ENCODE data around the gene SEC22A. TPM values are rescaled to one million over a fixed set of nuclear protein-coding genes. Genes with fewer than 3 reads are reported as not detected.

The SEC22A gene
- total RNA-seq, 2 experiments from 2014 or later: 12.5 to 15.1 TPM

DNA sequence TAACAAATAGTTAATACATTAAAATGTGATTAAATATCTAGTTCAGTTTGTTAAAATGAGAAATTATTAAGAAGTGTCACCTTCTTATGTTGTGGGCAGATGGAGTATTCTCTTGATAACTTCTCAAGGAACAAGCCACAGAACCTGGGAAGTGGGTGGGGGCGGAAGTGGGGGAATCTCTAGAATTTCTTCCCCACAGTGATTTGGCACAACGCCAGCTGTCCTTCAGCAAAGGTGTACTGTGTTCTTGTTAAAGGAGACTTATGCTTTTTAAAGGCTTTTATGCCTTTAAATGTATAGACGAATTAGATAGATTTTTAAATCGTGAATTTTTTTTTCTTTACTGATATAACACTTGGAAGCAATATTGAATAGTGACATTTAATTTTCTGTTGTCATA, 42.4 kb downstream of the SEC22A start:
- POLR2A ChIA-PET: interaction anchor here (1.3 kb wide), 1 partner anchor 42 kb away, joined by 3 read pairs; the partner anchor contains the start of gene SEC22A
- Mint-ChIP-seq H3K4me1 (ENCODE audit: low read depth) (peaks cover 14% of the 10 kb centered on the region), H3K4me3 (no peak overlapping the region), H3K27ac (no peak overlapping the region), H3K27me3 (ENCODE audit: low read depth) (no peaks in the 10 kb centered on the region), H3K9me3 (ENCODE audit: insufficient read depth) (no peaks in the 10 kb centered on the region), H3K36me3 (ENCODE audit: low read depth) (peaks cover 37% of the 10 kb centered on the region)
- DNase-seq (peak; percentile 37), ATAC-seq (no peak)
- CTCF ChIA-PET: interaction anchor here (1.4 kb wide), 1 partner anchor 246 kb away, joined by 4 read pairs; no protein-coding TSS in a partner anchor

DNA sequence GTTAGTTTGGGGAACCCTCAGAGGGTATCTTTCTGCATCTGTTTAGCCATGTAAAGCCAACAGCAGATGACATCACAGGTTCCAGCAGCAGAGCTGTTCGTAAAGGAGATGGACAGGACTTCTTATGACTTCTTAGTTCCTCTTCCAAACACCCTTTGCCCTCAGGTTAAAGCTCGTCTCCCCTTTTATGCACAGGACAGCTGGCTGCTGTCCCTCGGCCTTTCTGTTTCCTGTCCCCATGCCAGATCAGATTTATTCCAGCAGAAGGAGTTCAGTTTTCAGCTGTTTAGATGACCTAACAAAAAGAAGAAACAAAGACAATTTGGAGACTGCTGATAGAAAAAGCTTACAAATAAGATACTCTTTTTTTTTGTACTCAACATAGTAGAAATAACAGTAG, 45.1 kb downstream of the SEC22A start:
- Mint-ChIP-seq H3K4me3 (no peak overlapping the region), H3K9me3 (ENCODE audit: insufficient read depth) (no peaks in the 10 kb centered on the region), H3K36me3 (ENCODE audit: low read depth) (peaks cover 31% of the 10 kb centered on the region), H3K4me1 (ENCODE audit: low read depth) (peaks cover 5% of the 10 kb centered on the region), H3K27ac (no peak overlapping the region), H3K27me3 (ENCODE audit: low read depth) (no peaks in the 10 kb centered on the region)
- ChIA-PET CTCF (no interaction called here), POLR2A (no interaction called here)
- no peak for DNase-seq
- no peak for ATAC-seq

DNA sequence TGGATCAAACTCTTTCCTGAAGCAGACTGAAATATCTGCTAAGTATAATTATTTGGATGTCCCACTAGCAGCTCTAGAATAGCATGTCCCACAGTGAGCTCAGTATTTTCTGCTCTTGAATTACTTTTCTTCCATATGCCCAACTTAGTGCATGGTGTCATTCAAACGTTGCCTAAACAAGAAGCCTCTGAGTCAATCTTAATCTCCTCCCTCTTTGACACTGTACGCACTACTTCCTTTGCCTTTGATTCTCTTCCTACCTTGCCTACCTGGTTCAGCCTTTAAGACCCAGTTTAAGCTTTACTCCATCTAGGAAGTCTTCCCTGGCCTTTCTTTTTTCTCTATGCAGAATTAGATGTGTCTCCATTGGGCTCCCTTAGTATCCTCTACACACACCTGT, 54.5 kb downstream of the SEC22A start:
- peaks cover 4% of the 10 kb centered on the region for H3K4me1 Mint-ChIP-seq (ENCODE audit: low read depth)
- DNase-seq (no peak), ATAC-seq (no peak)
- H3K9me3 Mint-ChIP-seq (ENCODE audit: insufficient read depth): no peaks in the 10 kb centered on the region
- peaks cover 4% of the 10 kb centered on the region for H3K36me3 Mint-ChIP-seq (ENCODE audit: low read depth)
- ChIA-PET POLR2A (no interaction called here), CTCF (interaction anchor here (0.6 kb wide), 1 partner anchor 640 kb away, joined by 3 read pairs; no protein-coding TSS in a partner anchor)
- no peak overlapping the region for H3K27ac Mint-ChIP-seq
- no peaks in the 10 kb centered on the region for H3K27me3 Mint-ChIP-seq (ENCODE audit: low read depth)
- H3K4me3 Mint-ChIP-seq: no peak overlapping the region

DNA sequence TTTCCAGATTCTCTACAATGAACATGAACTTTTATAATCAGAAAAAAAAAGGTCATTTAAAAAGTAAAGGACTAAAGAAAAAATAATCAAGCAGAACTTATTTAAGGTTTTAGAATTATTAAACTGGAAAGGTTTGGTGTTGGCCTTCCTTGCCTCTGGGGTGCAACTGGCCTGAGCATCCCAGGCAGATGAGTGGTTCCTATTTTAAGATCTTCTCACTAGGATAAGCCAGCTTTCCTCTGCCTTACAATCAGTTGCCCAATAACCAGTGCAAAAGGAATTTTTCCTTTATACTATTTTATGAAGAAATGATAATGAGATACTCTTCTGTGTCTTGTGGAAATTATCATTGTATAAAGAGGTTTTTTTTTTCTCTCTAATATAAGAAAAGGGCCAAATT, 56.6 kb downstream of the SEC22A start:
- ATAC-seq: no peak

DNA sequence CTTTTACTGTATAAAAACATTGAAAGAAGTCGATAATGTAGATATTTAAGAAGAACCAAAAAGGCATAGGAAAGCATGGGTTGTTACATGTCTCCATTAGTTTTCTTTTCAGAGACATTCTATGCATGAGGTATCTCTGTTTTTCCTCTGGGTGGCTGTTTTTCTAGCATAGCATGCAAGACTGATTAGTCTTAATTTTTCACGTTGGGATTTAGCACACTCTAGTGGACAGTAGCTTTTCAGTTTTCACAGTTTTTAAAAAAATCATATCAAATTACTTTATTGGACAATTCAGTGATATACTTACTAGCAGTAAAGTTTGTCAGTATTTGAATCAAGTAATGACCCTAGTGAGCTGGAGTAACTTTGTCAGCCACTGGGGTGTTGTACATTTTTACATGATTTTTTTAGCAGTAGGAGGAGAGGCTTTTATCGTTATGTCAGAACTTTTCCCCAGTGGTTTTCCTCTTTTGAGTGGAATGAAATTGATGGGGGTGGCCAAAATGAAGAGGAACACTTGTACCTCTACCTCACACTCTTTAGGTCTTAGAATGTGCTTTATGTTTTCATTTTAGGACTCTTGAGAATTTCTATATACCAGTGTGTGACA, 57.2 kb downstream of the SEC22A start:
- Mint-ChIP-seq H3K9me3 (ENCODE audit: insufficient read depth) (no peaks in the 10 kb centered on the region), H3K4me1 (ENCODE audit: low read depth) (peaks cover 13% of the 10 kb centered on the region), H3K4me3 (no peak overlapping the region), H3K27me3 (ENCODE audit: low read depth) (no peaks in the 10 kb centered on the region), H3K36me3 (ENCODE audit: low read depth) (peaks cover 3% of the 10 kb centered on the region), H3K27ac (no peak overlapping the region)
- ATAC-seq (no peak), DNase-seq (no peak)
- ChIA-PET POLR2A (no interaction called here), CTCF (interaction anchor here (0.5 to 1.0 kb wide), 3 partner anchors 35 to 429 kb away, joined by 3 read pairs; partner anchors contain the start of gene PDIA5)

More for the DNA sequence above, 56.6 kb downstream of the SEC22A start:
- ChIA-PET CTCF (interaction anchor here (0.9 to 1.0 kb wide), 2 partner anchors 35 to 191 kb away, joined by 3 read pairs; partner anchors contain the start of gene PDIA5), POLR2A (no interaction called here)
- H3K4me3 Mint-ChIP-seq: no peak overlapping the region
- H3K27ac Mint-ChIP-seq: no peak overlapping the region
- DNase-seq: no peak
- peaks cover 13% of the 10 kb centered on the region for H3K4me1 Mint-ChIP-seq (ENCODE audit: low read depth)
- H3K36me3 Mint-ChIP-seq (ENCODE audit: low read depth): peaks cover 3% of the 10 kb centered on the region
- H3K9me3 Mint-ChIP-seq (ENCODE audit: insufficient read depth): no peaks in the 10 kb centered on the region
- no peaks in the 10 kb centered on the region for H3K27me3 Mint-ChIP-seq (ENCODE audit: low read depth)

DNA sequence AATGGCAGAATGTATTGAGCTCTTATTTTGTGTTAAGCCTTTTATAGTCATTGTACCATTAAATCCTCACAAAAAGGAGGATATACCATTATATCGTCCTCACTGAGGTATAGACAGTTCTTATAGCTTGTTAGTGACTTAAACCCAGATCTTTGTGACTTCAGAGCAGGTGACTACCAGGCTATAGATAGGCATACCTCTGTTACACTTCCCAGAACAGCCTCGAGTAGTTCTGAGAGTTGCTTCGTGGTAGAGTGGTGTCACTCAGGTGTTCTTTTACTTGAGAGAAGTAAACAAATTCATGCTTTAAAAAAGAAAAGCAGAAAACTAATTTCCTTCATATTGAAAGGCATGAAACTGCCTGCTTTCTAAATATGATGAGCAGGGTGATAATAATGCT, 59.9 kb downstream of the SEC22A start:
- POLR2A ChIA-PET: no interaction called here
- peak; percentile 60 for ATAC-seq
- peaks cover 17% of the 10 kb centered on the region for H3K36me3 Mint-ChIP-seq (ENCODE audit: low read depth)

DNA sequence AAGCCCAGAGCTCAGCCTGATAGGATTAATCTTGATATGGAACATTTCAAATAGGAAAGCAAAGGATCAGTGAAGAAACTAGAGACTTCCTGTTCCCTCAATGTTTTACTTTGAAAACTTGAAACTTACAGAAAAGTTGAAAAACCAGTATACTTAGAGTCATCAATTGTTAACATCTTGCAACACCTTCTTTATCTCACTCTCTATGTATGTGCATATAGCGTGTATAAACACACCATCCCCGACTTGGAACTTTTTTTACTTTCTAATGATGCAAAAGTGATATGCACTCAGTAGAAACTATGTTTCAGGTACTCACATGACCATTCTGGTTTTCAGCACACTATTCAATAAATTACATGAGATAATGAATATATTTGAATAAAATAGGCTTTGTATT, 60.5 kb downstream of the SEC22A start:
- Mint-ChIP-seq H3K27ac (no peak overlapping the region), H3K4me1 (ENCODE audit: low read depth) (peaks cover 9% of the 10 kb centered on the region), H3K27me3 (ENCODE audit: low read depth) (no peaks in the 10 kb centered on the region), H3K9me3 (ENCODE audit: insufficient read depth) (no peaks in the 10 kb centered on the region), H3K36me3 (ENCODE audit: low read depth) (peaks cover 20% of the 10 kb centered on the region), H3K4me3 (no peak overlapping the region)
- POLR2A ChIA-PET: interaction anchor here (0.8 kb wide), 1 partner anchor 232 kb away, joined by 3 read pairs; no protein-coding TSS in a partner anchor
- DNase-seq (no peak), ATAC-seq (no peak)
- CTCF ChIA-PET: no interaction called here

More for the DNA sequence above, 59.9 kb downstream of the SEC22A start:
- H3K4me3 Mint-ChIP-seq: no peak overlapping the region
- DNase-seq: no peak
- no peak overlapping the region for H3K27ac Mint-ChIP-seq
- H3K4me1 Mint-ChIP-seq (ENCODE audit: low read depth): peaks cover 9% of the 10 kb centered on the region
- H3K27me3 Mint-ChIP-seq (ENCODE audit: low read depth): no peaks in the 10 kb centered on the region
- CTCF ChIA-PET: no interaction called here
- no peaks in the 10 kb centered on the region for H3K9me3 Mint-ChIP-seq (ENCODE audit: insufficient read depth)

DNA sequence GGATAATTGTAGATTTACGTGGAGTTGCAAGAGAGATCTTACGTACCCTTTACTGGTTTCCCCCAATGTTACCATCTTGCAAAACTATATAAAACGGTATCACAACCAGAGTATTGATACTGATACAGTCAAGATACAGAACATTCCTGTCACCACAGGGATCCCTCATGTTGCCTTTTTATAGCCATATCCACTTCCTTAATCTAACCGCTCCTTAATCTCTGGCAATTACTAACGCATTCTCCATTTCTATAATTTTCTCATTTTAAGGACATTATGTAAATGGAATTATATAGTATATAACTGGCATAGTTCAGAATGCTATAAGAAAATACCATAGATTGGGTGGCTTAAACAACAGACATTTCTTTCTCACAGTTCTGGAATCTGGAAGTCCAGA, 61.1 kb downstream of the SEC22A start:
- ATAC-seq (no peak), DNase-seq (no peak)
- ChIA-PET POLR2A (interaction anchor here (0.8 kb wide), 1 partner anchor 233 kb away, joined by 3 read pairs; no protein-coding TSS in a partner anchor), CTCF (no interaction called here)
- Mint-ChIP-seq H3K4me1 (ENCODE audit: low read depth) (peaks cover 9% of the 10 kb centered on the region), H3K9me3 (ENCODE audit: insufficient read depth) (no peaks in the 10 kb centered on the region), H3K36me3 (ENCODE audit: low read depth) (peaks cover 20% of the 10 kb centered on the region), H3K27me3 (ENCODE audit: low read depth) (no peaks in the 10 kb centered on the region), H3K4me3 (no peak overlapping the region), H3K27ac (no peak overlapping the region)

DNA sequence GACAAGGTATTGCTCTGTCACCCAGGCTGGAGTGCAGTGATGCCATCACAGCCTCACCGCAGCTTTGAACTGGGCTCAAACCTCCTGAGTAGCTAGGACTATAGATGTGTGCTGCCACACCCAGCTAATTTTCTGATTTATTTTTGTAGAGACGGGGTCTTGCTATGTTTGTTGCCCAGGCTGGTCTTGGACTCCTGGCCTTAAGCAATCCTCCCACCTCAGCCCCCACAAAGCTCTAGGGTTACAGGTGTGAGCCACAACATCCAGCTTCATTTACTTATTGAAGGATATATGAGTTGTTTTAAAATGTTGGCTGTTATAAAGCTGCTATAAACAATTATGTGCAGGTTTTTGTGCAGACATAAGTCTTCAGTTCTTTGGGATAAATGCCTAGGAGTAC, 62.2 kb downstream of the SEC22A start:
- POLR2A ChIA-PET: no interaction called here
- Mint-ChIP-seq H3K27ac (no peak overlapping the region), H3K36me3 (ENCODE audit: low read depth) (peaks cover 20% of the 10 kb centered on the region), H3K9me3 (ENCODE audit: insufficient read depth) (no peaks in the 10 kb centered on the region), H3K27me3 (ENCODE audit: low read depth) (no peaks in the 10 kb centered on the region), H3K4me3 (no peak overlapping the region), H3K4me1 (ENCODE audit: low read depth) (peaks cover 9% of the 10 kb centered on the region)
- ATAC-seq: no peak
- DNase-seq: no peak
- CTCF ChIA-PET: interaction anchor here (0.8 kb wide), 1 partner anchor 288 kb away, joined by 3 read pairs; no protein-coding TSS in a partner anchor

DNA sequence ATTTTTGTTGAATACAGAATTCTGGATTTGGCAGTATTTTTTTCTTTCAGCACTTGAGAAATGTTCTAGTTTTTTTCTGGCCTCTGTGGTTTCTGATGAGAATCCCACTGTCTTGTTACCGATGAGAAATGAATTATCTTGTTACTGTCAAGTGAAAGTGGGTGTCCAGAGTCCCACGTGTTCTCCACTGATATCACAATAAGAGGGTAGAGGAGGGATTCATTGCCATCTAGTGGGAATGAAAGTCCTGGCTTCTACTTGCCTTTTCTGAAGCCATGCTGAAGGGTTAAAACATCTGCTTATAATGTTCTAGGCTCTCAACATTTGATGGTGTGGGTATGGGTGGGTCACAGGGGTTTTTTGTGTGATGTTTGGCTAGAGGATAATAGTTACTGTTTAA, 66.1 kb downstream of the SEC22A start:
- POLR2A ChIA-PET: no interaction called here
- no peak for ATAC-seq
- peaks cover 17% of the 10 kb centered on the region for H3K36me3 Mint-ChIP-seq (ENCODE audit: low read depth)

DNA sequence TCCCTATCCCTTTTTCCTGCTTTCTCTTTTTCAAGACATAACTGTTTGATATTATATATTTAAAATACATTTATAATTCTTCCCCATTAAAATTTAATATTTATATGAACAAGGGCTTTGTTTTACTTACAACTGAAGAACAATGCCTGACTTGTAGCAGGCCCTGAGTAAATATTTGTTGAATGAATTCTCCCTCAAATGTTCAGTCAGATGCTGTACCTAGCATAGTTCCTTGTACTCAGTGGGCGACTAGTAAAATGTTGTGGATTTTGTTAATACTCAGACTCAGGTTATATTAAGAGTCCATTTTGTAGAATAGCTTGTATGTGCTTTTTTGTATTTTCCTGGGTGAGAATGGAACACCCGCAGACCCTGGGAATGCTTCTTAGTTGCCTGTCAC, 69.1 kb downstream of the SEC22A start:
- Mint-ChIP-seq H3K27me3 (ENCODE audit: low read depth) (no peaks in the 10 kb centered on the region), H3K4me3 (no peak overlapping the region), H3K9me3 (ENCODE audit: insufficient read depth) (no peaks in the 10 kb centered on the region), H3K27ac (no peak overlapping the region), H3K36me3 (ENCODE audit: low read depth) (peaks cover 10% of the 10 kb centered on the region), H3K4me1 (ENCODE audit: low read depth) (peaks cover 2% of the 10 kb centered on the region)
- DNase-seq: no peak
- ATAC-seq: no peak
- POLR2A ChIA-PET: no interaction called here
- CTCF ChIA-PET: no interaction called here

More for the DNA sequence above, 66.1 kb downstream of the SEC22A start:
- Mint-ChIP-seq H3K9me3 (ENCODE audit: insufficient read depth) (no peaks in the 10 kb centered on the region), H3K27ac (no peak overlapping the region), H3K27me3 (ENCODE audit: low read depth) (no peaks in the 10 kb centered on the region), H3K4me3 (no peak overlapping the region), H3K4me1 (ENCODE audit: low read depth) (no peaks in the 10 kb centered on the region)
- CTCF ChIA-PET: no interaction called here
- DNase-seq: no peak

DNA sequence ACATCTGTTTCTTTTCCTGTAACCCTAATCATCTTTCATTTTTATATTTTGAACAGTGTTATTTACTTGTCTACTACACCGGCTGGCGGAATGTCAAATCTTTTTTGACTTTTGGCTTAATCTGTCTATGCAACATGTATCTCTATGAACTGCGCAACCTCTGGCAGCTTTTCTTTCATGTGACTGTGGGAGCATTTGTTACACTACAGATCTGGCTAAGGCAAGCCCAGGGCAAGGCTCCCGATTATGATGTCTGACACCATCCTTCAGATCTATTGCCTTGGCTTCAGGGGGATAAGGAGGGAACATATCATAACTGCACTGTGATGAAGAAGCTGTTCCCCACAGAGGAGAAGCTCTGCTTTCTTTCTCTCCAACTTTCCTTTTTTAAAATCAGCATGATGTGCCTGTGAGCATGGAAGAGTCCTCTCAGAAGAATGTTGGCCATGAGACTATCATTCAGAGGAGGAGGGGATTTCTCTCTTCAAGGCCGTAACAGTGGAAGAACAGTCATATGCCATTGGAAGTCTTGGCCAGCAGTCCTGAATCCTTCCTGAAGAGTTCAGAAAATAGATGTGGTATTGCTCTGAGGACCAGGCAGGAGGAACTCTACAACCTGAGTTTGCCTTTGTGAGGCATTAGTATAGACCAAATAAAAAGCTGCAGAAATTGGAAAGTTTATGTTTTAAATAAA, 69.9 kb downstream of the SEC22A start:
- no peak overlapping the region for H3K27ac Mint-ChIP-seq
- H3K36me3 Mint-ChIP-seq (ENCODE audit: low read depth): peaks cover 3% of the 10 kb centered on the region
- no peak overlapping the region for H3K4me3 Mint-ChIP-seq
- CTCF ChIA-PET: no interaction called here
- H3K4me1 Mint-ChIP-seq (ENCODE audit: low read depth): peaks cover 6% of the 10 kb centered on the region
- no peaks in the 10 kb centered on the region for H3K27me3 Mint-ChIP-seq (ENCODE audit: low read depth)
- H3K9me3 Mint-ChIP-seq (ENCODE audit: insufficient read depth): no peaks in the 10 kb centered on the region
- DNase-seq: no peak
- POLR2A ChIA-PET: no interaction called here
- ATAC-seq: no peak
